ENCODE measurements around the gene ITPR2.

DNA sequence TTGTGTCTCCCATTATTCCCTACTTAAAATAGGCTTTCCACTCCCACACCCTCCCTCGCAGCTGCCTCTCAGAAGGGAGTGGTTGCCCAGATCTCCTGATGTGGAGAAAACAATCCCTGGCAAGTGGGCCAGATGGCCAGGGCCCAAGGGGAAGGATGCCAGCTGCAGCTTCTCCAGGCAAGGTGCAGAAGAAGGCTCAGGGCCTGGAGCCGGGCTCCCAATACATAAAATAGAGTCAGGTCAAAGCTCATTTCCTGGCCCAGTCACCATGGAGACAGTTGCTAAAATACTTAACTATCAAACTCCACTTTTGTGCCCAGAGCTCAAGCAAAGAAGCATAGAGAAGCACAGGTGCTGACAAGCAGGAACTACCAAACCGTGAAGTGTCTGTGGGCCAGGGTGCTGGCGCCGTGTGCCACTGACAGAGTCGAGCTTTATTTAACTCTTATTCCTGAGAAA lies 45.7 kb upstream of the ITPR2 start:
- TF ChIP-seq, protein P1, sequence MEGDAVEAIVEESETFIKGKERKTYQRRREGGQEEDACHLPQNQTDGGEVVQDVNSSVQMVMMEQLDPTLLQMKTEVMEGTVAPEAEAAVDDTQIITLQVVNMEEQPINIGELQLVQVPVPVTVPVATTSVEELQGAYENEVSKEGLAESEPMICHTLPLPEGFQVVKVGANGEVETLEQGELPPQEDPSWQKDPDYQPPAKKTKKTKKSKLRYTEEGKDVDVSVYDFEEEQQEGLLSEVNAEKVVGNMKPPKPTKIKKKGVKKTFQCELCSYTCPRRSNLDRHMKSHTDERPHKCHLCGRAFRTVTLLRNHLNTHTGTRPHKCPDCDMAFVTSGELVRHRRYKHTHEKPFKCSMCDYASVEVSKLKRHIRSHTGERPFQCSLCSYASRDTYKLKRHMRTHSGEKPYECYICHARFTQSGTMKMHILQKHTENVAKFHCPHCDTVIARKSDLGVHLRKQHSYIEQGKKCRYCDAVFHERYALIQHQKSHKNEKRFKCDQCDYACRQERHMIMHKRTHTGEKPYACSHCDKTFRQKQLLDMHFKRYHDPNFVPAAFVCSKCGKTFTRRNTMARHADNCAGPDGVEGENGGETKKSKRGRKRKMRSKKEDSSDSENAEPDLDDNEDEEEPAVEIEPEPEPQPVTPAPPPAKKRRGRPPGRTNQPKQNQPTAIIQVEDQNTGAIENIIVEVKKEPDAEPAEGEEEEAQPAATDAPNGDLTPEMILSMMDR (conservative IDR thresholded peaks at IDR 0.05; ENCODE audit: low read depth, low read length) = no peak
- TF ChIP-seq EZH2 (IDR thresholded peaks at IDR 0.05; ENCODE audit: low read length, unreplicated experiment) (no peak), EZH2phosphoT487 (IDR thresholded peaks at IDR 0.05; ENCODE audit: borderline replicate concordance, low read length) (no peak)

Measured in PC-3 (cell line).